Inferior parietal cortex (tissue), 1 donor: Measurements from ENCODE around the gene RBMY1A1.
"Not testable (repeated sequence)": the region's sequence is repeated elsewhere in the genome, so short reads cannot be mapped to it uniquely, and the experiment has no call there.

Source experiments
- DNase-seq: peaks from one replicate; pipeline ENCODE4 v3.0.0-alpha.2; 2016; ENCODE audit errors: extremely low spot score

Gene RBMY1A1

DNA sequence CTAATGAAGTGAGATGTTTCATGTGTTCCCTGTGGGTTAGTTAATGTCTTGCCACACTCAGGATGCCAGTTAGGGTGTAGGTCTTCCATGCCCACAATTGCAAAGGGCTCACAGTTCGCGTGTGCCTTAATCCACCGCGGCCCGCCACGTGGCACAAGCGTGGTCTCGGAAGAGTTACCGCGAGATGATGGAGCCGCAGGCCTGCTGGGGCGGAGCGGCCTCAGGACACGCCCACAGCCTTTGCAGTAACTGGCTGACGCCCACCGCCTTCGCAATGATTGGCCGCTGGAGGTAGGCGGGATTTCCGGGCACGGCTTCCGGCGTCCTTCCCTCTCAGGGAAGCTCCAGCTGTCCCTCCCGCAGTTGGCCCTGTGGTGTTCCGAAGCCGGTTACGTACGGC lies at the start of gene RBMY1A1:
Gene RBMY1A1 (plus strand): TSS at position 301 of the 400 bp plus-strand sequence. CDS start 2,013 bp downstream, outside the sequence.
- DNase-seq = not testable (repeated sequence)

DNA sequence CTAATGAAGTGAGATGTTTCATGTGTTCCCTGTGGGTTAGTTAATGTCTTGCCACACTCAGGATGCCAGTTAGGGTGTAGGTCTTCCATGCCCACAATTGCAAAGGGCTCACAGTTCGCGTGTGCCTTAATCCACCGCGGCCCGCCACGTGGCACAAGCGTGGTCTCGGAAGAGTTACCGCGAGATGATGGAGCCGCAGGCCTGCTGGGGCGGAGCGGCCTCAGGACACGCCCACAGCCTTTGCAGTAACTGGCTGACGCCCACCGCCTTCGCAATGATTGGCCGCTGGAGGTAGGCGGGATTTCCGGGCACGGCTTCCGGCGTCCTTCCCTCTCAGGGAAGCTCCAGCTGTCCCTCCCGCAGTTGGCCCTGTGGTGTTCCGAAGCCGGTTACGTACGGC lies 23.6 kb upstream of the RBMY1A1 start, which contains the start of gene RBMY1B:
Gene RBMY1B (plus strand): TSS at position 301 of the 400 bp plus-strand sequence. CDS start 2,013 bp downstream, outside the sequence.
- DNase-seq = not testable (repeated sequence)

DNA sequence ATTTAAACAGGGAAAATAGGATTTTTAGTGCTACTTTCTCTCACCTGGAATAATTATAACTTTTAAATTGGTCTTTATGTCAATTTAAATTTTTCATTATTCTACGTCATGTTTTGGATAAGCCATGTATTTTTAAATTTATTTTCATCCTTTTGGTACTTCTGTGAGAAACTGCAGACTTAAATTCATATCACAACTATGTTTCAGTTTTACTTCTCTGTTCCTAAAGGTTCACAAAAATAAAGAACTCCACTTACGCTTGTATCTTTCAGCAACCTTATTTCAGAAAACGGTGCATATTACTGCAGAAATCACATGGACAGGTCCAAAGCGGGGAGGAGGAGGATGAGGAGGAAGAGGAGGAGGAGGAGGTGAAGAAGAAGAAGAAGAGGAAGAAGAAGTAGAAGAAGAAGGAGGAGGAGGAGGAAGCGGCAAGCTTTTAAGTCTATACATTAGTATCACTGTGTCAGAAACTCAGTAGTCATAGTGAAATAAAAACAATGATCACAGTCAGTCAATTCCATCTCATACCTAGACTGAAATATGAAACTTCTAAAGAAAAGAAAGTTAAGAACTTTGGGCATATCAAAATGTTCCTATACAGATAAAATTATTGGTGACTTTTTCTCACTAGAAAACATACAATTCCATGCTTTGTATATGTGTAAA lies 24.8 kb downstream of the RBMY1A1 start:
- not testable (repeated sequence) for DNase-seq

DNA sequence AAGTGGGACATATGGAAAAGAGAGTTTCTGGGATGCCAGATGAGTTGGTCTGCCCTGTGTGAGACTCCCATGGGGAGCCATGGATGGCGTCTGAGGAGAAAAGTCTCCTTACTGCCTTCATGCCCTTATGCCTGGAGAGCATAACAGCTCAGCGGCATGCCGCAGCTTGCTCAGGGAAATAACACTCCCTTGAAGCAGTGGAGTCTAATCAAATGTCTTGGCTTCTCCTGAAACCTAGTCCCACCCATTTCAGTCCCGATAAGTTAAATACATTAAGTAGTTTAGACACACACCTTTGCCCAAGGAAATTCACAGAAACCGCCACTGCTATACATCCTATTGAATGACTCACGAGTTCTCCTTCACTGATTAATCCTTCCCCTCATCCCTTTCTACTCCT lies 50.8 kb downstream of the RBMY1A1 start:
- no peak for DNase-seq

DNA sequence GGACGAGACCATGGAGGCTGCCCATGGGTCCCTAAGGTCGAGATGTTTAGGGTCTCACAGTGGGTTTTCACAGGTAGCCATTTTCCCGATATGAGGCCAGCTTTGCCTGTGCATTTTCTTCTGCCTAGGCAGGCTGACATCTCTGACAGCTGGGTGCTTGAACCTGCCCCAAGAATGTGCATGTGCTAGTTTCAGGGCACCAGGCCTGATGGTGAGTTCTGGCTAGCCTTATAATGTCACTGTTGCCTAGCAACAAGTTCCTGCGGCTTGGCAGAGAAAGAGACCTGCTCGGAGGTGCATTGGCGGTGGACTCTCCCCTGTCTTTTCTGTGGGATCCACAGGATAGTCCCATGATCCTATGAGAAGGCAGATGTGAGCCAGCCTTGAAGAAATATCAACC lies 51.8 kb downstream of the RBMY1A1 start:
- DNase-seq = not testable (repeated sequence)

DNA sequence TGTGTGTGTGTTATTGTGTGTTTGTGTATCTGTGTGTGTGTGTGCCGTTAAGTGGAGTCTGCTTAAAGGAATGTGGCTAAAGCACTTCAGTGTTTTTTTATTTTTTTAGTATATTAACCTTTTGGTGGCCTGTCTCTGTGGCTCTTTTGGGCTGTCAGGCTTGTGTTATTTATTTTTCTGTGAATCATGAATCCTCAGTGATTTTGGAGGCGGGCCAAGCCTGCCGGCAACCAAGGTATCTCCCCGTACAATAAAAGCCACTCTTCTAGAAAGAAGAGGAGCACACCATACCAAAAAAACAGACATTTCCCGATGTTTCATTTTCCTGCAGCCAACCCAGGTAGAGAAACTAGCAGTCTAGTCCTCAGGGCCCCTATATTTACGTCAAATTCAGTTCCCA lies 57.4 kb downstream of the RBMY1A1 start:
- DNase-seq = no peak

DNA sequence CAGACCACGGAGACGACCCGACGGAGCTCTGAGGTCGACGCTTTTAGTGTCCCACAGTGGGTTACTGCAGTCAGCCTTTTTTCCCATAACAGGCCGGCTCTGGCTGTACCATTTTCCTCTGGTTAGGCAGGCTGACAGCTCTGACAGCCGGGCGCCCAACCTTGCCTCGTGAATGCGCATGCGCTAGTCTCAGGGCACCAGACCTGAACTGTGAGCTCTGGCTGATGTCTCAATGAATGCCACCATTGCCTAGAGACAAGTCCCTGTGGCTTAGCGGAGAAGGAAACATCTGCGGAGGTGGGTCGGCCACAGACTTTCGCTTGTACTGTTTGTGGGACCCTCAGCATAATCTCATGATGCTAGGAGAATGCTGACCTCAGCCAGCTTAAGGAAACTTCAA lies 61.6 kb downstream of the RBMY1A1 start:
- DNase-seq = not testable (repeated sequence)
